Stimulated activated CD4-positive, alpha-beta T cell treated with anti-CD3 and anti-CD28 coated beads, Interleukin-2, amount 100 ng/mL, for 4 hours (primary cell): Measurements from ENCODE around the gene BCORL1.

Experiments
- DNase-seq: peaks from one replicate; pipeline ENCODE4 v3.0.0-alpha.2; 2020; ENCODE audit warnings: low read depth

BCORL1 gene

GRCh38 chrX:129968968-129969367 lies 13.5 kb upstream of the BCORL1 start:
- DNase-seq: no peak

GRCh38 chrX:129976441-129976840 lies 6.0 kb upstream of the BCORL1 start:
- DNase-seq: no peak

GRCh38 chrX:129979207-129979920 lies 3.1 kb upstream of the BCORL1 start:
- DNase-seq: no peak

- peak; percentile 26 for DNase-seq
Observed at GRCh38 chrX:129980001-129980401, 2.4 kb upstream of the BCORL1 start.

- DNase-seq: no peak
Observed at GRCh38 chrX:129980540-129981199, 1.8 kb upstream of the BCORL1 start.

GRCh38 chrX:129981200-129981553 lies 1.3 kb upstream of the BCORL1 start:
- DNase-seq: no peak

GRCh38 chrX:129981752-129982299 lies 609 bp upstream of the BCORL1 start:
- DNase-seq: no peak

- DNase-seq: no peak
Observed at GRCh38 chrX:129983575-129984110, 1.2 kb downstream of the BCORL1 start.

GRCh38 chrX:129984111-129984958 lies 1.9 kb downstream of the BCORL1 start:
- peak; percentile 14 for DNase-seq

GRCh38 chrX:129987871-129988270 lies 5.4 kb downstream of the BCORL1 start:
- no peak for DNase-seq

- no peak for DNase-seq
Observed at GRCh38 chrX:129992181-129992580, 9.7 kb downstream of the BCORL1 start.

GRCh38 chrX:129996120-129996519 lies 13.7 kb downstream of the BCORL1 start:
- no peak for DNase-seq

GRCh38 chrX:129997086-129997485 lies 14.7 kb downstream of the BCORL1 start:
- DNase-seq: no peak

- DNase-seq: no peak
Observed at GRCh38 chrX:129998021-129998420, 15.6 kb downstream of the BCORL1 start.

- no peak for DNase-seq
Observed at GRCh38 chrX:130001893-130002292, 19.5 kb downstream of the BCORL1 start.

- DNase-seq: no peak
Observed at GRCh38 chrX:130002541-130002940, 20.1 kb downstream of the BCORL1 start.

- no peak for DNase-seq
Observed at GRCh38 chrX:130005089-130005807, 22.8 kb downstream of the BCORL1 start.

GRCh38 chrX:130009658-130010223 lies 27.3 kb downstream of the BCORL1 start:
- DNase-seq: no peak

- no peak for DNase-seq
Observed at GRCh38 chrX:130012683-130013082, 30.2 kb downstream of the BCORL1 start.

- DNase-seq: no peak
Observed at GRCh38 chrX:130013661-130014060, 31.2 kb downstream of the BCORL1 start.

GRCh38 chrX:130014356-130014755 lies 31.9 kb downstream of the BCORL1 start:
- DNase-seq: no peak
